ENCODE data around the gene SLIT3.

Gene SLIT3

DNA sequence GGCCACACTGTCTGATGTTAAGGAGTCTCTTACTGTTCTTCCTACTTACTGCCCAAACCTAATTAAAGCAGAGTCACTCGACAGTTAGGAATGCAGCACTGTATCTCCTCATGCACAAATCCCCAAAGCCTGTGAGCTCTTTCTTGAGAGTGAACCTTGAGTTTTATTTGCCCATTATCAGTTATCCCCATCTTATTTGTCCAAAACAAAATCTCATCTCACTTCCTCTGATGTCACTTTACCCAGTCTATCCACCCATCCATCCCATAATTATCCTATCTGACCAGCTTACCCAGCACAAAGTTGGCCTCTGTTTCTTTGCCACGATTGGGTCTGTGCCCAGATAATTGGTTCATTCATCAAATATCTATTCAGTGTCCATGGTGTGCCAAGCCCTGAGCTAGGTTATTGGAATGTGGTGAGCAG, 250.8 kb downstream of the SLIT3 start:
- Histone ChIP-seq H3K4me3 (ENCODE audit: low read depth, low read length) (no peak overlapping the region), H3K36me3 (replicated peaks) (no peaks in the 10 kb centered on the region), H3K27me3 (replicated peaks) (no peaks in the 10 kb centered on the region), H3K27ac (no peak overlapping the region)
- TF ChIP-seq, protein P1, sequence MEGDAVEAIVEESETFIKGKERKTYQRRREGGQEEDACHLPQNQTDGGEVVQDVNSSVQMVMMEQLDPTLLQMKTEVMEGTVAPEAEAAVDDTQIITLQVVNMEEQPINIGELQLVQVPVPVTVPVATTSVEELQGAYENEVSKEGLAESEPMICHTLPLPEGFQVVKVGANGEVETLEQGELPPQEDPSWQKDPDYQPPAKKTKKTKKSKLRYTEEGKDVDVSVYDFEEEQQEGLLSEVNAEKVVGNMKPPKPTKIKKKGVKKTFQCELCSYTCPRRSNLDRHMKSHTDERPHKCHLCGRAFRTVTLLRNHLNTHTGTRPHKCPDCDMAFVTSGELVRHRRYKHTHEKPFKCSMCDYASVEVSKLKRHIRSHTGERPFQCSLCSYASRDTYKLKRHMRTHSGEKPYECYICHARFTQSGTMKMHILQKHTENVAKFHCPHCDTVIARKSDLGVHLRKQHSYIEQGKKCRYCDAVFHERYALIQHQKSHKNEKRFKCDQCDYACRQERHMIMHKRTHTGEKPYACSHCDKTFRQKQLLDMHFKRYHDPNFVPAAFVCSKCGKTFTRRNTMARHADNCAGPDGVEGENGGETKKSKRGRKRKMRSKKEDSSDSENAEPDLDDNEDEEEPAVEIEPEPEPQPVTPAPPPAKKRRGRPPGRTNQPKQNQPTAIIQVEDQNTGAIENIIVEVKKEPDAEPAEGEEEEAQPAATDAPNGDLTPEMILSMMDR (IDR thresholded peaks at IDR 0.05; ENCODE audit: low read depth, low read length, missing control alignments): no peak
- in situ Hi-C loops (cut with HindIII; ENCODE audit: low pct_ligation_motif_present, low sequenced_read_pairs): no loop called here
- DNase-seq: no peak

DNA sequence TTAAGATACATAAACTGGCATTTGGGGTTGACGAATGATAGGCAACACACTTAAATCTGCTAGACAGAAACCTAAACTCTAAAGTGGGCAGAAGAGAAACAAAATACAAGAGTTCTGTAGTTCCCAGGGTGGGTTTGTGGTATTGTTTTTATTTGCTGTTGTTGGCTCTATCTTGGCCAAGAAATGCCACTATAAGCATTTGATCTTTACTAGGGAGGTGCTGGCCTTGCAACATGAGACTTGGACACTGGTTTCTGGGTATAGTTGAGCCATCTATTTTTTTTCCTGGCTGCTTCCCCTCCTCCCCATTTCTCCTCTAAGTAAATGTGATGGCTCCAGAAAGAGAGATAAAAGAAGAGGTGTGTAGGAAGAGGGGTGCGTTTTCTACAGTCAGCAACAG, 251.2 kb downstream of the SLIT3 start:
- in situ Hi-C loops (cut with HindIII; ENCODE audit: low pct_ligation_motif_present, low sequenced_read_pairs): no loop called here
- no peak overlapping the region for H3K27ac ChIP-seq
- H3K4me3 ChIP-seq (ENCODE audit: low read depth, low read length): no peak overlapping the region
- no peaks in the 10 kb centered on the region for H3K36me3 ChIP-seq (replicated peaks)
- H3K27me3 ChIP-seq (replicated peaks): no peaks in the 10 kb centered on the region
- TF ChIP-seq, protein P1 (IDR thresholded peaks at IDR 0.05; ENCODE audit: low read depth, low read length, missing control alignments): no peak
- DNase-seq: no peak

DNA sequence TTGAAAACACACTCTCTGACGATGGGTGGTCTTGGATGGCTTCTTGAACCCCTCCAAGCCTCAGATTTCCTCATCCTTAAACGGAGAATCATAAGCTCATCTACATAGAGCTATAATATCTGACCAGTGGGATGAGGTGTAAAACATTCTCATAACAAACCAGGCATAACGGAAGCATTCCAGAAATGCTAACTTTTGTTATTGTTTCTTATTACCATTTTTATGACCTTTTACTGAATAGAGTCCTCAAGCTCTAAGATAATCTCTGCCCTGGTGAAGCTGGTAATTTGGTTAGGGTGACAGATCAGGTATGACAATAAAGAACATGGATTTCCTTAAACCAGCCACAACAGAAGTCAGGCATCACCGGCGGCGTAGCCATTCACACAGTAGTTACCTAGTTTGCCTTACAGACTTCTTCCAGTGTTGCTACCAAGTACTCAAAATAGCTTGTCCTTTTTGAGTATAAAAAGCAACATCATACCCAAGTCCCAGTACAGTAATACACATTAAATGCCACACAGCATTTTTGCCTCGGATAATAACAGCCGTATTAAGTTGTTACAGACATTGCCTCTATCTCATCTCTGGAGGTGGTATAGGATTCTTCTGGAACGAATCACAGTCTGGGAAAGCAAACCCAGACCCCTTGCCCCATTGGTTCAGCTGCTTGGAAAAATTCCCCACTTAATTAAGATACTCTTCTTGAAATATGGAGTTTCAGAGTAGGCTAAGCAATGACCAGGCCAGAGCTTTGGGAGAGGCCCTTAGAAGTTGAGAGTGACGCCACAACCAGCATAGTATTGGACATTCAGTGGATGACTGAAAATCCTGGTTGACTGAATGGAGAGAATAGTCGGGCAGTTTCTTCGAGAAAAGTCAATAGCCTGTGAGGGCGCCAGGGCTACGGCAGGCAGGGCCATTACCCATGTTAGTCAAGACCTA, 252.5 kb downstream of the SLIT3 start:
- H3K36me3 ChIP-seq (replicated peaks): no peaks in the 10 kb centered on the region
- TF ChIP-seq, protein P1 (IDR thresholded peaks at IDR 0.05; ENCODE audit: low read depth, low read length, missing control alignments): no peak
- no peak for DNase-seq
- H3K4me3 ChIP-seq (ENCODE audit: low read depth, low read length): no peak overlapping the region
- in situ Hi-C loops (cut with HindIII; ENCODE audit: low pct_ligation_motif_present, low sequenced_read_pairs): no loop called here
- no peaks in the 10 kb centered on the region for H3K27me3 ChIP-seq (replicated peaks)
- no peak overlapping the region for H3K27ac ChIP-seq

DNA sequence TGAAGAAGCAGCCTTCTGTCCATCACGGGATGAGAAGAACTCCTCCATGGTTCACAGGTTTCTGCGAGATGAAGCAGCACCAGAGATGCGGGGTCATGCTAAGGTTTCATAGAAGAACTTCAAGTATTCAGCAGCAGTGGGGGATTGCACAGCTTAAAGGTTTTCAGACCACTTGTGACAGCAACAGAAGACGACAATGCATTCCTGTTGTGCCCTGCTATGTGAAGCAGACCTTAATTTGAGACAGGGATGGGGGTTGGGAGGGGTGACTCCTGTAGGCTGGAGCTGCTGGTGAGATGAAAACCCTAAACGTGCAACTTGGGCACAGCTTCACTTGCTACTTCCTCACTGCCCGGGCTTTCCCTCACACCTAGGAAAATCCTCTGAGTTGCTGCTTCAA, 256.0 kb downstream of the SLIT3 start:
- no peak overlapping the region for H3K27ac ChIP-seq
- no peak overlapping the region for H3K4me3 ChIP-seq (ENCODE audit: low read depth, low read length)
- H3K36me3 ChIP-seq (replicated peaks): no peaks in the 10 kb centered on the region
- no peaks in the 10 kb centered on the region for H3K27me3 ChIP-seq (replicated peaks)
- in situ Hi-C loops (cut with HindIII; ENCODE audit: low pct_ligation_motif_present, low sequenced_read_pairs): no loop called here
- no peak for DNase-seq
- TF ChIP-seq, protein P1 (IDR thresholded peaks at IDR 0.05; ENCODE audit: low read depth, low read length, missing control alignments): no peak

DNA sequence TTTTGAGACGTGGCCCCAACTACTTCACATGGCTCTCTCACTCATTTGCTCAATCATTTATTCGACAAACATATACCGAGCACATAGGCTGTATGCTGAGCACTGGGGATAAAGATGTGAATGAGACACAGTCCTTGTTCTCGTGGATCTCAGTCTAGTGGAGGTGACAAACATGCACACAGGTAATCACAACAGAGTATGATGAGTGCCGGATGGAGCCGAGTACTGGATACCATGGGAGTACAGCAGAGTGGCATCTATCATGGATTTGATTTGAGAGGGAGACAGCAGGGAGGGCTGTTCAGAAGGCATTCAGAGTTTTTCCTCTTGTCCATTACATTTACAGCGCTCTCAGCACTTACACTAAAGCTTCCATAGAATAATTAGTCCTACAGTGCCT, 259.8 kb downstream of the SLIT3 start:
- in situ Hi-C loops (cut with HindIII; ENCODE audit: low pct_ligation_motif_present, low sequenced_read_pairs): no loop called here

More for the DNA sequence above, 259.8 kb downstream of the SLIT3 start:
- no peak for DNase-seq
- H3K4me3 ChIP-seq (ENCODE audit: low read depth, low read length): no peak overlapping the region
- no peak overlapping the region for H3K27ac ChIP-seq
- no peaks in the 10 kb centered on the region for H3K27me3 ChIP-seq (replicated peaks)
- TF ChIP-seq, protein P1 (IDR thresholded peaks at IDR 0.05; ENCODE audit: low read depth, low read length, missing control alignments): no peak
- no peaks in the 10 kb centered on the region for H3K36me3 ChIP-seq (replicated peaks)
